GM12878 (cell line): ENCODE data around the gene CES3.

Experiments
- BCL11A ChIP-seq: IDR thresholded peaks from 2 replicates; pipeline ENCODE4 v1.6.1; 2011; ENCODE audit warnings: low read depth, low read length
- SMAD1 ChIP-seq: fragments of 450-650 bp; IDR thresholded peaks from 2 replicates; pipeline ENCODE4 v1.6.1; 2018; ENCODE audit warnings: mild to moderate bottlenecking, low read depth; ENCODE audit not compliant: partially characterized antibody
- TF ChIP-seq, protein P1 (sequence below), 3 experiments: IDR thresholded peaks in 2 of 3; conservative IDR thresholded peaks in 1 of 3; 2 replicates each; pipeline ENCODE4 v1.5.1; 2011; ENCODE audit warnings: low read depth in 3 of 3, low read length in 3 of 3, mild to moderate bottlenecking in 3 of 3, control low read depth in 2 of 3, moderate library complexity in 2 of 3, inconsistent platforms in 1 of 3, mixed read lengths in 1 of 3; ENCODE audit not compliant: control insufficient read depth in 2 of 3, insufficient read depth in 1 of 3; ENCODE audit errors: extremely low read depth in 1 of 3
- TF ChIP-seq, protein P2 (sequence below): IDR thresholded peaks from 2 replicates; pipeline ENCODE4 v1.6.1; 2012; ENCODE audit warnings: mild to moderate bottlenecking, low read depth, low read length

DNA sequence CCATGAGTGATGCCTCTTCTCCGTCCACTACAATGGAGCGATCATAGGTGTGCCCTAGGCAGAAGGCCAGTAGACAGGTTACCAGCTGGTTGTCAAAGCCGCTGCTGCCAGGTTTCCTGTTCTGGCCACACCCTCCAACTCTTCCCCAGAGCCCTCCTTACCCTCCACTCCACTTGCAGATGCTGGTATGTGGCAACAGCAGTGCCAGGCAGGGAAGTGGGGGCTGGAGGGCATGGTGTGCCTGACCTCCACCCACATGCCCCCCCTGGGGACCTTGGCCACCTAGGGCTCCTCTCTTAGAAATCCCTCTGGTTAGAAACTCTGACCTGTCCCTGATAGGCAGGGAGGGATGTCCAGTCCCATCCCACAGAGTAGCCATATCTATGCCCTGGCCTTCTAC, 37.2 kb upstream of the CES3 start:
- TF ChIP-seq, protein P1, sequence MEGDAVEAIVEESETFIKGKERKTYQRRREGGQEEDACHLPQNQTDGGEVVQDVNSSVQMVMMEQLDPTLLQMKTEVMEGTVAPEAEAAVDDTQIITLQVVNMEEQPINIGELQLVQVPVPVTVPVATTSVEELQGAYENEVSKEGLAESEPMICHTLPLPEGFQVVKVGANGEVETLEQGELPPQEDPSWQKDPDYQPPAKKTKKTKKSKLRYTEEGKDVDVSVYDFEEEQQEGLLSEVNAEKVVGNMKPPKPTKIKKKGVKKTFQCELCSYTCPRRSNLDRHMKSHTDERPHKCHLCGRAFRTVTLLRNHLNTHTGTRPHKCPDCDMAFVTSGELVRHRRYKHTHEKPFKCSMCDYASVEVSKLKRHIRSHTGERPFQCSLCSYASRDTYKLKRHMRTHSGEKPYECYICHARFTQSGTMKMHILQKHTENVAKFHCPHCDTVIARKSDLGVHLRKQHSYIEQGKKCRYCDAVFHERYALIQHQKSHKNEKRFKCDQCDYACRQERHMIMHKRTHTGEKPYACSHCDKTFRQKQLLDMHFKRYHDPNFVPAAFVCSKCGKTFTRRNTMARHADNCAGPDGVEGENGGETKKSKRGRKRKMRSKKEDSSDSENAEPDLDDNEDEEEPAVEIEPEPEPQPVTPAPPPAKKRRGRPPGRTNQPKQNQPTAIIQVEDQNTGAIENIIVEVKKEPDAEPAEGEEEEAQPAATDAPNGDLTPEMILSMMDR (IDR thresholded peaks at IDR 0.05 in 2 of 3, conservative IDR thresholded peaks at IDR 0.05 in 1 of 3; ENCODE audit: control insufficient read depth in 2 of 3, extremely low read depth in 1 of 3, insufficient read depth in 1 of 3, low read depth in 3 of 3, low read length in 3 of 3): no peak
- TF ChIP-seq, protein P2, sequence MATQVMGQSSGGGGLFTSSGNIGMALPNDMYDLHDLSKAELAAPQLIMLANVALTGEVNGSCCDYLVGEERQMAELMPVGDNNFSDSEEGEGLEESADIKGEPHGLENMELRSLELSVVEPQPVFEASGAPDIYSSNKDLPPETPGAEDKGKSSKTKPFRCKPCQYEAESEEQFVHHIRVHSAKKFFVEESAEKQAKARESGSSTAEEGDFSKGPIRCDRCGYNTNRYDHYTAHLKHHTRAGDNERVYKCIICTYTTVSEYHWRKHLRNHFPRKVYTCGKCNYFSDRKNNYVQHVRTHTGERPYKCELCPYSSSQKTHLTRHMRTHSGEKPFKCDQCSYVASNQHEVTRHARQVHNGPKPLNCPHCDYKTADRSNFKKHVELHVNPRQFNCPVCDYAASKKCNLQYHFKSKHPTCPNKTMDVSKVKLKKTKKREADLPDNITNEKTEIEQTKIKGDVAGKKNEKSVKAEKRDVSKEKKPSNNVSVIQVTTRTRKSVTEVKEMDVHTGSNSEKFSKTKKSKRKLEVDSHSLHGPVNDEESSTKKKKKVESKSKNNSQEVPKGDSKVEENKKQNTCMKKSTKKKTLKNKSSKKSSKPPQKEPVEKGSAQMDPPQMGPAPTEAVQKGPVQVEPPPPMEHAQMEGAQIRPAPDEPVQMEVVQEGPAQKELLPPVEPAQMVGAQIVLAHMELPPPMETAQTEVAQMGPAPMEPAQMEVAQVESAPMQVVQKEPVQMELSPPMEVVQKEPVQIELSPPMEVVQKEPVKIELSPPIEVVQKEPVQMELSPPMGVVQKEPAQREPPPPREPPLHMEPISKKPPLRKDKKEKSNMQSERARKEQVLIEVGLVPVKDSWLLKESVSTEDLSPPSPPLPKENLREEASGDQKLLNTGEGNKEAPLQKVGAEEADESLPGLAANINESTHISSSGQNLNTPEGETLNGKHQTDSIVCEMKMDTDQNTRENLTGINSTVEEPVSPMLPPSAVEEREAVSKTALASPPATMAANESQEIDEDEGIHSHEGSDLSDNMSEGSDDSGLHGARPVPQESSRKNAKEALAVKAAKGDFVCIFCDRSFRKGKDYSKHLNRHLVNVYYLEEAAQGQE: no peak
- TF ChIP-seq SMAD1 (no peak), BCL11A (no peak)
